NCI-H1092 treated with DMSO at 0.1 percent for 48 hours (cell line): Measurements from ENCODE around the gene GALR1.

Experiments
- DNase-seq: peaks from one replicate; lab custom pipeline; 2025; lab: John Stamatoyannopoulos, UW

The GALR1 gene

GRCh38 chr18:77321823-77322805, 72.5 kb downstream of the GALR1 start:
- no peak for DNase-seq

GRCh38 chr18:77323640-77324299, 74.1 kb downstream of the GALR1 start:
- no peak for DNase-seq
